Breast epithelium (tissue), 3 donors: Measurements from ENCODE around the gene BTN2A1.

ENCODE experiments used
- POLR2A ChIP-seq: fragments of 450-650 bp; IDR thresholded peaks from one replicate; pipeline ENCODE4 v1.6.1; 2016; ENCODE audit warnings: antibody characterized with exemption, mild to moderate bottlenecking, moderate library complexity
- POLR2AphosphoS5 ChIP-seq, 3 donors: sonication (generic); formaldehyde crosslinking; IDR thresholded peaks; one replicate each; pipeline ENCODE4 v1.6.1; 2017; ENCODE audit warnings: antibody characterized with exemption in 3 of 3
- TF ChIP-seq, protein P1 (sequence below), 3 donors: fragments of 450-650 bp; IDR thresholded peaks; one replicate each; pipeline ENCODE4 v1.5.1; 2016 to 2017; ENCODE audit warnings: antibody characterized with exemption in 3 of 3, mild to moderate bottlenecking in 3 of 3, moderate library complexity in 3 of 3

GRCh38 chr6:26482338-26482737 is 24.6 kb downstream of the BTN2A1 start:
- TF ChIP-seq, protein P1, sequence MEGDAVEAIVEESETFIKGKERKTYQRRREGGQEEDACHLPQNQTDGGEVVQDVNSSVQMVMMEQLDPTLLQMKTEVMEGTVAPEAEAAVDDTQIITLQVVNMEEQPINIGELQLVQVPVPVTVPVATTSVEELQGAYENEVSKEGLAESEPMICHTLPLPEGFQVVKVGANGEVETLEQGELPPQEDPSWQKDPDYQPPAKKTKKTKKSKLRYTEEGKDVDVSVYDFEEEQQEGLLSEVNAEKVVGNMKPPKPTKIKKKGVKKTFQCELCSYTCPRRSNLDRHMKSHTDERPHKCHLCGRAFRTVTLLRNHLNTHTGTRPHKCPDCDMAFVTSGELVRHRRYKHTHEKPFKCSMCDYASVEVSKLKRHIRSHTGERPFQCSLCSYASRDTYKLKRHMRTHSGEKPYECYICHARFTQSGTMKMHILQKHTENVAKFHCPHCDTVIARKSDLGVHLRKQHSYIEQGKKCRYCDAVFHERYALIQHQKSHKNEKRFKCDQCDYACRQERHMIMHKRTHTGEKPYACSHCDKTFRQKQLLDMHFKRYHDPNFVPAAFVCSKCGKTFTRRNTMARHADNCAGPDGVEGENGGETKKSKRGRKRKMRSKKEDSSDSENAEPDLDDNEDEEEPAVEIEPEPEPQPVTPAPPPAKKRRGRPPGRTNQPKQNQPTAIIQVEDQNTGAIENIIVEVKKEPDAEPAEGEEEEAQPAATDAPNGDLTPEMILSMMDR (IDR thresholded peaks at IDR 0.05) = no peak
- TF ChIP-seq POLR2A (no peak), POLR2AphosphoS5 (IDR thresholded peaks at IDR 0.05) (no peak)
